Activated CD4-positive, alpha-beta memory T cell treated with anti-CD3 and anti-CD28 coated beads, Interleukin-2, amount 10 ng/mL, durations not matched to agents 7 days and 5 days (primary cell): Measurements from ENCODE around the gene NSL1. TPM values are rescaled to one million over a fixed set of nuclear protein-coding genes. Genes with fewer than 3 reads are reported as not detected.

ENCODE experiments used
- CTCF ChIA-PET: fragments of 350-600 bp; sonication (Branson Sonifier 250); formaldehyde crosslinking; loops from one replicate; lab custom pipeline; 2021; ENCODE audit warnings: antibody characterized with exemption, inconsistent platforms; lab: Charles Lee
- POLR2A ChIA-PET: fragments of 350-600 bp; sonication (Branson Sonifier 250); formaldehyde crosslinking; loops from one replicate; lab custom pipeline; 2021; ENCODE audit warnings: antibody characterized with exemption; lab: Charles Lee
- DNase-seq: peaks from one replicate; pipeline ENCODE4 v3.0.0-alpha.2; 2020
- H3K27ac Mint-ChIP-seq: one replicate; pipeline ENCODE4 v1.8.0; 2021; ENCODE audit warnings: mild to moderate bottlenecking, mixed read lengths
- H3K27me3 Mint-ChIP-seq: one replicate; pipeline ENCODE4 v1.8.0; 2021; ENCODE audit warnings: mixed read lengths
- H3K36me3 Mint-ChIP-seq: one replicate; pipeline ENCODE4 v1.8.0; 2021; ENCODE audit warnings: low read depth, mixed read lengths
- H3K4me1 Mint-ChIP-seq: one replicate; pipeline ENCODE4 v1.8.0; 2021; ENCODE audit warnings: mixed read lengths
- H3K4me3 Mint-ChIP-seq: one replicate; pipeline ENCODE4 v1.8.0; 2021; ENCODE audit warnings: mild to moderate bottlenecking, mixed read lengths
- H3K9me3 Mint-ChIP-seq: one replicate; pipeline ENCODE4 v1.8.0; 2021; ENCODE audit warnings: mixed read lengths
- total RNA-seq, 2 experiments: library from RNA; stranded (reverse); gene quantifications; one replicate each; pipeline ENCODE4 v1.2.3, GENCODE V29; 2021

NSL1 gene
- total RNA-seq, 2 experiments from 2014 or later = 36.4 to 38.1 TPM

DNA sequence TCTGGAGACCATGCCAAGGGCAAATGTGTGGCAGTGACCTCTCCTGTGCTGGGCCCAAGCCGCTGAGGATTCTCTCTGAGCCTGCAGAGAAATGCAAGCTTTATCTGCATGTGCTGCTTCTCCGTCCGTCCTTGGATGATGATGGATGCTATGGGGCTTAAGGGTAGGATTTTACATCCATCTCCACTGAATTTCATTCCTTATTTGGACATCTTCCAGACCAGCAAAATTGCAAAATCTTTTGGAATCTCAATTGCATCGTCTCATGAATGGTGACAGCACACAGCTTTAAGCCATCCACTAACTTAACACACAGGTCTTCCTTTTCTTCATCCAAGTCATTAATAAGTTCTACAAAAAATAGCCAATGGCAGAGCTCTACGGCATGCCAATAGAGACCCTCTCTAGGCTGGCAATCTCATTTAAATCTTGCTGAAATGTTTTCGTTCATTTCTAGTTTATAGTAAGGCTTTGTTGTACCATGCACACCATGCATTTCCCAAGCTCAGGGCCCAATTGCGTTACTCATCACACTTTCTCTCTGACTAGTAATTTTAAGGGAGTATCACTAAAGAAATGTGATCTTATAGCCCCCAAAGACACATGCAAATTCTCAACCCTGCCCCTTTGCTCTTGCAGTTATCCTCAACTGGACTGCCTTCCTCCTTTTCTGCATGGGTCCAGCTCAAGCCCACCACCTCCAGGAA, 103.1 kb downstream of the NSL1 start:
- ChIA-PET POLR2A (interaction anchor here (2.0 kb wide), 1 partner anchor 58 kb away, joined by 5 read pairs; no protein-coding TSS in a partner anchor), CTCF (interaction anchor here (1.3 kb wide), 1 partner anchor 10 kb away, joined by 4 read pairs; the partner anchor contains the start of gene BATF3)
- no peaks in the 10 kb centered on the region for H3K9me3 Mint-ChIP-seq
- H3K4me3 Mint-ChIP-seq = no peak overlapping the region
- H3K27ac Mint-ChIP-seq = no peak overlapping the region
- DNase-seq = no peak
- H3K4me1 Mint-ChIP-seq = peaks cover 64% of the 10 kb centered on the region
- no peaks in the 10 kb centered on the region for H3K27me3 Mint-ChIP-seq
- H3K36me3 Mint-ChIP-seq = peaks cover 50% of the 10 kb centered on the region

DNA sequence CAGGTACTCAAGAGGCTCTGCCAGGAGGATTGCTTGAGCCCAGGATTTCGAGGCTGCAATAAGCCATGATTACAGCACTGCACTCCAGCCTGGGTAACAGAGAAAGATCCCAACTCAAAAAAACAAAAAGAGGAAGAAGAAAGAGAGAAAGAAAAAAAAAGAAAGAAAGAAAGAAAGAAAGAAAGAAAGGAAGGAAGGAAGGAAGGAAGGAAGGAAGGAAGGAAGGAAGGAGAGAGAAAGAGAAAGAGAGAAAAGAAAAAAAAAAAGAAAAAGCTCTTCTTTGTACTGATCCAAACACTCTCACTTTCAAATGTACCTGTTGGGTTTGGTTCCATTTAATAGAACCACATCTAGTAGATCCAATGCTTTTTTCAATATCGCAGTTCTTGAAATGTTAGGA, 103.8 kb downstream of the NSL1 start:
- Mint-ChIP-seq H3K27me3 (no peaks in the 10 kb centered on the region), H3K4me3 (no peak overlapping the region), H3K27ac (no peak overlapping the region), H3K4me1 (peaks cover 65% of the 10 kb centered on the region), H3K9me3 (no peaks in the 10 kb centered on the region), H3K36me3 (peaks cover 45% of the 10 kb centered on the region)
- POLR2A ChIA-PET = interaction anchor here (2.0 kb wide), 1 partner anchor 59 kb away, joined by 5 read pairs; no protein-coding TSS in a partner anchor
- CTCF ChIA-PET = interaction anchor here (1.3 kb wide), 1 partner anchor 11 kb away, joined by 4 read pairs; the partner anchor contains the start of gene BATF3
- DNase-seq = no peak

DNA sequence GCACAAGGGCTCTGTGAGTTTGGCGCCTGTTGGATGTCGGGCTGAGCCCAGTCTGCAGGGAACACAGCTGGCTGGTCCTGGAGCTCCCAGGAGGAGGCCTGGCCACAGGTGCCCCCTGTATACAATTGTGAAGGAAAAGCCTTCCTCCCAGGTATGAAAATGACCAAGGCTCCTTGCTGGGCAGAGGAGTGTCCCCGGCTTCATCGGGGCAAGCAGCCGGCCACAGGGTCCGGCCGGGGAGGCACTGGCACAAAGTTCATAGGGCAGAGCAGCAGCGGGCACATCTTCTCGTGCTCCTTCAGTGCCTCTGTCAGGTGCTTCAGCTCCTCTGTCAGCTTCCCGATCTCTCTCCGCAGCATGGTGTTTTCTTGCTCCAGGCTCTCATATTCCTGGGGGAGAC, 105.0 kb downstream of the NSL1 start:
- CTCF ChIA-PET = no interaction called here
- peaks cover 67% of the 10 kb centered on the region for H3K4me1 Mint-ChIP-seq
- H3K27ac Mint-ChIP-seq = no peak overlapping the region

DNA sequence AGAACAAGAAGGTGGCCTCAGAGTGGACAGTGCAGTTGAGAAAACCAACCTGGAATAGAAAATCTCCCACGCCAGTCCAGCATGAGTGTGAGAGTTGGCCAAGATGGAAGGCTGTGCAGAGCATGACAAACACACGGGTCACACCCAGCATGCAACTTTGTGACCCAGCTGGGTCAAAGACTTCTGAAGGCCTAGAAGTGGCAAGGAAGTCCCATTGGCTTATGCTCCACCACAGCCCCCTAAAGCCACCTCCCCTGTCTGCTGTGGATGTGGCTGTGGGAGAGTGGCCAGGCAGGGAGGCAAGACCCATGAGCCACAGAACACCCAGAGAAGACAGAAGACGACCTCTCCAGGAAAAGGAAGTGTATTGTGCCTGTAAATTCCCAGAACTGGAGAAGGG, 105.5 kb downstream of the NSL1 start:
- no peak for DNase-seq
- CTCF ChIA-PET = no interaction called here
- H3K4me3 Mint-ChIP-seq = no peak overlapping the region
- peak overlapping the region; percentile 66 for H3K27ac Mint-ChIP-seq
- no peaks in the 10 kb centered on the region for H3K27me3 Mint-ChIP-seq
- peaks cover 65% of the 10 kb centered on the region for H3K4me1 Mint-ChIP-seq
- POLR2A ChIA-PET = no interaction called here
- H3K9me3 Mint-ChIP-seq = no peaks in the 10 kb centered on the region
- H3K36me3 Mint-ChIP-seq = peaks cover 39% of the 10 kb centered on the region

More for the DNA sequence above, 105.0 kb downstream of the NSL1 start:
- POLR2A ChIA-PET = no interaction called here
- H3K9me3 Mint-ChIP-seq = no peaks in the 10 kb centered on the region
- peaks cover 39% of the 10 kb centered on the region for H3K36me3 Mint-ChIP-seq
- H3K4me3 Mint-ChIP-seq = no peak overlapping the region
- DNase-seq = no peak
- H3K27me3 Mint-ChIP-seq = no peaks in the 10 kb centered on the region

DNA sequence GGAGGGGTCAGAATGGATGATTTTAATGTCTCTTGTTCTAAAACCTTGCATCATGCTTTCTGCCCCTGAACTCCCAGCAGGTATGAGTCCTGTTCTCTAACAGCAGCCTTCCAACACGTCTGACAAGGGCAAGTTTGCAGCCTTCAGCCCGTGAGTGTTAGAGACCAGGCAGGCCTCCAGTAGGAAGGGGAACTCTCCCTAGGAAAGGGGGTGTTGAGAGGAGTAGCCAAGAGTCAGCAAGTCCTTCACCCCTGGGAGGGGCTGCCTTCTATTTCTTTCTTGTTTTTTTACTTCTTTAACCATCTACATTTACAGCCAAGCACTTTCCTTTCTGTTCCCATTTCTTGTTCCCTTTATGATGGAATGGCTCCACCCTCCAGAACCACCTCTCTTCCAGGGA, 106.1 kb downstream of the NSL1 start:
- Mint-ChIP-seq H3K9me3 (no peaks in the 10 kb centered on the region), H3K27me3 (no peaks in the 10 kb centered on the region), H3K4me3 (no peak overlapping the region)

DNA sequence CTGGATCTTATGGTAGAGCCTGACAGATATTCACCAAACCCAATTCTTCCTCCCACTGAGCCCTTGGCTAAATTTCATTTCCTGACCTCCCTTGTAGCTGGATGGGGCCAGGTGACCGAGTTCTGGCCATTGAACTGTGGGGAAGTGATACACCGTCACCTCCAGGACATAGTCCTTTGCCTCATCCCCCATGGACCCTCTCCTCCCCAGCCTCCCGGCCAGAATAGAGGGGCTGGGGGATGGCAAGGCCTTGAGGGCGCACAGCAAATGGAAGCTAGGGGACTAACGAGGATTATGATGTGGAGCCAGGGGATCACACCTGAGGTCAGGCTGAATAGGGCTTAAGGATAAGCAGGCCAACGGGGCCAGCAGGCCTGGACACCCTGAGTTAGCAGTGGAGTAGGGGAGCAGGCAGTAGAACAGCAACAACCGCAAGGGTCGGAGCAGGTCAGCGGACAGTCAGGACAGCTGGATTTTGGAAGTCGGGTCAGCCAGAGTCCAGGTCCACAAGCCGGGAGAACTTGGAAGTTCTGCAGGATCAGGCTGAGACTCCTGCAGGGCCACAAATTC, 107.0 kb downstream of the NSL1 start:
- Mint-ChIP-seq H3K9me3 (no peaks in the 10 kb centered on the region), H3K4me3 (no peak overlapping the region), H3K4me1 (peaks cover 73% of the 10 kb centered on the region), H3K27ac (peak overlapping the region; percentile 92), H3K27me3 (no peaks in the 10 kb centered on the region), H3K36me3 (peaks cover 39% of the 10 kb centered on the region)
- DNase-seq = no peak
- ChIA-PET CTCF (interaction anchor here (1.0 to 1.8 kb wide), 4 partner anchors 18 to 65 kb away, joined by 3 to 8 read pairs (median 4); no protein-coding TSS in a partner anchor), POLR2A (no interaction called here)

More for the DNA sequence above, 106.1 kb downstream of the NSL1 start:
- POLR2A ChIA-PET = no interaction called here
- no peak for DNase-seq
- Mint-ChIP-seq H3K36me3 (peaks cover 39% of the 10 kb centered on the region), H3K4me1 (peaks cover 66% of the 10 kb centered on the region), H3K27ac (peak overlapping the region; percentile 13)
- CTCF ChIA-PET = no interaction called here

DNA sequence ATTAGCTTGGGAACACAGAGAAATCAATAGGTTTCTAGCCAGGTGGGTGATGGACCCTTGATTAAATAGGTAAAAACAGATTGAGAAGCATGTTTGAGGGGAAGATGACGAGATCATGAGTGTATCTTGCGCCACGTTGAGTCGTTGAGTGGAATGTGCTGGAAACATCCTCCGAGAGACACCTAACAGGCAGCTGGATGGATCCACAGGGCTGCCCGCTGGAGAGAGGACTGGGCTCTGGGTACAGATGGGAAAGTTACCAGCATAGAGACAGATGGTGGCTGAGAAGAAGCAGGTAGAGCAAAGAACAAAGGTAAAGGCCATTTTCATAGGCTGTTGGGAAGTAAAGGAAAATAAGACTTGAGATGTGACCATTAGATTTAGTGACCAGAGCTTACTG, 107.5 kb downstream of the NSL1 start:
- Mint-ChIP-seq H3K4me1 (peaks cover 78% of the 10 kb centered on the region), H3K9me3 (no peaks in the 10 kb centered on the region), H3K4me3 (peak overlapping the region; percentile 65), H3K27ac (peak overlapping the region; percentile 92), H3K27me3 (no peaks in the 10 kb centered on the region), H3K36me3 (peaks cover 39% of the 10 kb centered on the region)
- no peak for DNase-seq
- ChIA-PET CTCF (interaction anchor here (1.0 to 1.8 kb wide), 5 partner anchors 14 to 66 kb away, joined by 3 to 8 read pairs (median 4); no protein-coding TSS in a partner anchor), POLR2A (interaction anchor here (0.7 kb wide), 1 partner anchor 39 kb away, joined by 3 read pairs; no protein-coding TSS in a partner anchor)

DNA sequence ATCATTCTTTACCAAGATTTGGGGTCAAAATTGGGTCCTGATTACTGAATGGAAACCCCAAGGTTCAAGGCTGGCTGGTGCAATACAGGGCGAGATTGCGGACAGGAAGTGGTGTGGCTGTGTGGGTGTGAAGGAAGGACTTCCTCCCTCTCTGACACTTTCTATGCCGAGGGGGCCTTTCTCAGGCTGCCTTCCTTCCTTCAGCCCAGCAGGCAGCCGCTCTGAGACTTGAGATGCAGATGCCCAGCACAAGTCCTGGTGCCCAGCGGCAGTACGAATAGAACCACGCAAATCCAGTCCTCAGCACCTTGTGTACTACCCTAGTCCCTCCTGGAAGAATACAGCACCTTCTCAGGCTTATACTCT, 108.2 kb downstream of the NSL1 start:
- ChIA-PET CTCF (interaction anchor here (1.0 to 1.8 kb wide), 4 partner anchors 14 to 67 kb away, joined by 4 to 8 read pairs (median 4); no protein-coding TSS in a partner anchor), POLR2A (no interaction called here)
- H3K9me3 Mint-ChIP-seq = no peaks in the 10 kb centered on the region
- peak overlapping the region; percentile 92 for H3K27ac Mint-ChIP-seq
- peaks cover 85% of the 10 kb centered on the region for H3K4me1 Mint-ChIP-seq
- peaks cover 39% of the 10 kb centered on the region for H3K36me3 Mint-ChIP-seq
- peak overlapping the region; percentile 65 for H3K4me3 Mint-ChIP-seq
- DNase-seq = peak; percentile 89
- H3K27me3 Mint-ChIP-seq = no peaks in the 10 kb centered on the region

DNA sequence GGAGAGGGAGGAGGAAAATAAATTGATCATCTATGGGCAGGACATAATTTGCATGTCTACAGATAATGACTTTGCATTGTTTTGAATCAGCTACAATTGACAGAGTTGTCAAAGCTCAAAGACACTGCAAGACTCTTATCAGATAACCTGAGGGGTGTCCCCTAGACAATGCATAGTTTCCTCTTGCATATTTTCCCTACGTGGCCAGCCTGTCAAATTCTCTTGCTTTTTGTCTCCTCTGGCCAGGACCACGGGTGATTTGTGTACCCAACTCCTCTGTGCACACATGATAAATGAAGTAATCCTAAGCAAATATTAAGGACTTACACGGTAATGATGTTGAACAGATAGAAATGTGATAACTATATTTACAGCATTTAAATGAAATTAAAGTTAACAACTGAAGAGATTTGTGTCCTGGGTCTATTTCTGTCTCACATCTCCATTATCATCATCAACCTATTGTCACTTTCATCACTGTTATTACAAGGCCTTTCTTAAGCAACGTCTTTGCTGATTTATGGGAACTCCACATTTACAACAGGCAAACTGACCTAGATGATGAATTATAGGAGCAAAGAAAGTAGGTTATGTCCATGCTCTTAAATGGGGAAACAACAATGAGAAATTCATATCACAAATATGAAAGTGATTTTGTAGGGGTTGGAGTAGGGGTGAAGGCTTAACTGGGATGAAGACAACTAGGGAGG, 110.7 kb downstream of the NSL1 start:
- H3K27me3 Mint-ChIP-seq = no peaks in the 10 kb centered on the region
- H3K27ac Mint-ChIP-seq = peak overlapping the region; percentile 5
- H3K36me3 Mint-ChIP-seq = peaks cover 17% of the 10 kb centered on the region
- H3K4me3 Mint-ChIP-seq = no peak overlapping the region
- DNase-seq = no peak
- peaks cover 79% of the 10 kb centered on the region for H3K4me1 Mint-ChIP-seq
- ChIA-PET POLR2A (interaction anchor here (1.0 kb wide), 2 partner anchors 13 to 42 kb away, joined by 3 read pairs; no protein-coding TSS in a partner anchor), CTCF (interaction anchor here (0.7 to 1.2 kb wide), 5 partner anchors 14 to 225 kb away, joined by 3 to 6 read pairs (median 5); partner anchors contain the start of gene BATF3)
- H3K9me3 Mint-ChIP-seq = no peaks in the 10 kb centered on the region

DNA sequence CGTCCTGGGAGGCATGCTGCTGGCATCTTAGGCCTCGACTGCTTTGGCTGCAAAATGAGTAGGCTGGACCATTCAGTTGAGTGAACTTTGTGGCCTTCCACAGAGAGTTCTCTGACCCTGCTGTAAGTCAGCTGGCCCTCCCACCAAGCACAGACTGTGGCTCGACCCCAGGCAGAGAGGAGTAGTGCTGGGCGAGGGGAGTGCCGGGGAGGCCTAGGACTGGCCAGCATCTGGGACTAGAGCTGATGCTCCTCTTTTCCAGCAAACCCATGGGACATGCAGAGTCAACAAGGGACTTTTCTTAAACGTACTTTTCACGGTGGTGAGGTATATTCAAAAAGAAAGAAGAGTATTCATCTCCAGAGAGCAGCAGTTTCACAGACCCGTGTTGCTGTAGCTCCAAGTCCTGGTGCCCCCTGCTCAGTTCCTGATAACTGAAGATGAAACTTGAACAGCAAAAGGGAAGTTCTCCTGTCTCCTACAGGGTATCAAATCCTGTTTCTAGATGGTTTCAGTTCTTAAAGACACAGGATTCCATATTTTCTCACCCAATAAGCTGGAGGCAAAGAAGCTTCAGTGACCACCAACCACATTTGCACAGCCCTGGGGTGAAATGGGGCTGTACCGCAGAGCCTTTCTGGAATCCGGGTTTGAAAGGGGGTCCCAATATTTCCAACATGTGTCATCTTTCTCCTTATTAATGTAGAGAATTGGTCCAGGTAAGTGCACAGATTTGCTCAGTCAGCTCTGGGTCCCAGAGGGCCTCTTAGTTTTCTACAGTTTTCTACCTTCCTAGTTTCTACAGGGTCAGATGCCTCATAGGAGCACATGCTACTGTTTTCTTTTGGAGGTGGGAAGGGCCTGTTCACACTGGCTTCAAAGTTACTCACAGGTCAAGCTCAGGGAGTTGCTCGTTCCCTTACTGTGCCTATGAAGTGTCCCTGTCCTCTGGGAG, 112.8 kb downstream of the NSL1 start:
- no peak for DNase-seq
- ChIA-PET CTCF (interaction anchor here (0.6 to 3.5 kb wide), 5 partner anchors 12 to 88 kb away, joined by 3 to 33 read pairs (median 3); no protein-coding TSS in a partner anchor), POLR2A (interaction anchor here (1.6 to 2.7 kb wide), 4 partner anchors 11 to 112 kb away, joined by 3 to 12 read pairs (median 6); partner anchors contain the start of genes ATF3 and NSL1)
- Mint-ChIP-seq H3K36me3 (no peaks in the 10 kb centered on the region), H3K9me3 (no peaks in the 10 kb centered on the region), H3K4me1 (peaks cover 59% of the 10 kb centered on the region), H3K27me3 (no peaks in the 10 kb centered on the region), H3K4me3 (no peak overlapping the region), H3K27ac (peak overlapping the region; percentile 71)

DNA sequence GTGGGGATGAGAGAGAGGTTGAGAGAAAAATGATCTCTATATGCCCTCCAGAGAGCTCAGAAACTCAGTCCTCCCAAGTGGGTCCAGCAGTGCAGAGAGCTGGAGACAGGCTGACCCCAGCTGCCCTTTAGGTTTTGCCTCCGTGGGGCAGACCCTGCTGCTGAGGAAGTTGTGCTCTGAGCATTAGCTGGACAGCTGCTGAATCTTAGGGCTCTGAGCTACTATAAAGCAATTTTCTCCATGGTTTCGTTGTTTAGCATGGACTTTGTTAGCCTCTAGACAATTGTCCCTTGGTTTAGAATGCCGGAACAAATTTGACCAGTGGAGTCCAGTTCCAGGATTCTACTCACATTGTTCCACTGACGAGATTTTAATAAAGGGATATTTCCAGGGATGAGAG, 114.0 kb downstream of the NSL1 start:
- H3K36me3 Mint-ChIP-seq = no peaks in the 10 kb centered on the region
- DNase-seq = no peak
- ChIA-PET POLR2A (interaction anchor here (1.6 to 2.7 kb wide), 3 partner anchors 10 to 69 kb away, joined by 3 to 12 read pairs (median 5); partner anchors contain the start of gene ATF3), CTCF (interaction anchor here (3.5 kb wide), 1 partner anchor 10 kb away, joined by 33 read pairs; no protein-coding TSS in a partner anchor)
- H3K4me1 Mint-ChIP-seq = peaks cover 48% of the 10 kb centered on the region
- no peaks in the 10 kb centered on the region for H3K27me3 Mint-ChIP-seq
- no peak overlapping the region for H3K4me3 Mint-ChIP-seq
- H3K9me3 Mint-ChIP-seq = no peaks in the 10 kb centered on the region
- H3K27ac Mint-ChIP-seq = peak overlapping the region; percentile 71
